NCI-H146 (cell line): ENCODE results near the gene ARHGAP21.

ENCODE experiments used
- DNase-seq: peaks from one replicate; lab custom pipeline; 2025; lab: John Stamatoyannopoulos, UW

Gene ARHGAP21

GRCh38 chr10:24722676-24723385, 856 bp downstream of the ARHGAP21 start:
- DNase-seq, result peak; percentile 82

DNA sequence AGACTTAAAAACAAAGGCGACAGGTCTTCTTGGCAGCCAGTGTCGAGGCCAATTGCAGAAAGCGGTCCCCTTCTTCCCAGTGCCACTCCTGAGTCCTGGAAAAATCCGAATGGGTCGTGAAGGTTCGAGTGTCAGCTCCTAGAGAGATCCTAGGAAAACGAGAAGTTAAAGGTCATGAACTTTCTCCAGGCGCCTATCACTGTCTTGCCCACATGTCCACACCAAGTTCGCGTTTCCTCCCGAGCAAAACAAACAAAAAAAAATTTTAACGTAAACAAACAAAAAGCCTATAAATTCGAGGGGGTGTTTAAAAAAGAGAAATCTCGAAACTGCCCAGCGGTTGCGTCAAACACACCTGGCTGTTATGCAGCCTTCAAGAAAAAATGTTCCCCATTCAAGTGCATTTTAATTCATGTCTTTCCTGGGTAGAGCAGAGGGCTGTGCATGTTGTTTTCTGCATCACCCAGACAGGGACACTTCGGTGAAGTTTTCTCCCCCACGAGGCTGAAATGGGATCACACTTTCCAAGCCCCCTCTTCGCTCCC, 1.5 kb downstream of the ARHGAP21 start:
- no peak for DNase-seq

GRCh38 chr10:24721229-24722106, 2.2 kb downstream of the ARHGAP21 start:
- no peak for DNase-seq

DNA sequence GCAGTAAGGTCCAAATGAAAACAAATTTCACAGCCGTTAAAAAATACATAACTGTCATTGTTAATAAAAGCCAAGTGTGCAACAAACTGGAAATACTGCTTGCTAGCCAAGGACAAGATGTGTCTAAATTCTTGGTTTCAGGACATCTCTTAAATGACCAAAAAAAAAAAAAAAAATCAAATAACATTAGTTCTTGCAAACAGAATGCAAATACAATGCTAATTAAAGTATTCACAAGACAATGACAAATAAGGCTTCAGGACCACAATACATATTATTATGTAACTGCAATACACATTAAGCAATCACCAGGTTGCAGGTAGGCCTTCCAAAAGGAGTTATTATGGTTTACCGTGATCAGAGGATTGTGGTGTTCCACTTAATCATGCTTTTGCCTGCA, 3.6 kb downstream of the ARHGAP21 start:
- DNase-seq, result no peak

DNA sequence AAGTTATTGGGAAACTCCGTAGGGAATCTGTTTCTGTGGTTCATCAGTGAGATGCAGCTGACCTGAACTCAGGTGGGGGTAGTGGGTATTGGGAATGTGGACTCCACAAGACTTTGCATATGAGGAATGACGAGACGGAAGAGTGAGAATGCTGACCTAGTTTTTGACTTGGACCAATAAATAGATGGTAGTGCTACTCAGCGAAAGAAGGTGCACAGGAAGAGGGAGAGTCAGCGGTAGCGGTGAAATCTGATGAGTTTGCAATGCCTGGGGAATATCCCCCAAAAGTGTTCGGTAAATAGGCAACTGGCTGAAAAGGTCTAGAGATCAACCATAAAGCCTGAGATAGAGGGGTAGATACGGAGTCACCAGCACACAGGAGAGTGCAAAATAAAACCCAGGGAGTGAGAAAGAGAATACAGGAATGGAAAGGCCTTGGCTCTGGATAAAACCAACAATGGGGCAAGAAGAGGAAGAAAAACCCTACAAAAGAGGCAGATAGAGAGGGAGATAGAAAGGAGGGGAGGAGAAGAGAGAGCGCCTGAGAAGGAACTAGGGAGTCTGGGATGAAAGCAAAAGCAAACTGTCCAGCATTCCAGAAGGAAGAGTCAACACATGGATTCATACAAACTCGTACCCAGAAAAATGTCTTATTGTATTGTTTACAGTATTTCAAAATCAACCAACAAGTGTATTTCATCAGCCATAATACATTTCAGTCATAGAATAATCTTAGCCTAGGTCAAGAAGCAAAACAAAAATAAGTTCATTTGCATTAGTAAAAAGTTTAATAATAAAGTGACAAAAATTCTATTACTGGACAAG, 5.4 kb downstream of the ARHGAP21 start:
- DNase-seq, result no peak

DNA sequence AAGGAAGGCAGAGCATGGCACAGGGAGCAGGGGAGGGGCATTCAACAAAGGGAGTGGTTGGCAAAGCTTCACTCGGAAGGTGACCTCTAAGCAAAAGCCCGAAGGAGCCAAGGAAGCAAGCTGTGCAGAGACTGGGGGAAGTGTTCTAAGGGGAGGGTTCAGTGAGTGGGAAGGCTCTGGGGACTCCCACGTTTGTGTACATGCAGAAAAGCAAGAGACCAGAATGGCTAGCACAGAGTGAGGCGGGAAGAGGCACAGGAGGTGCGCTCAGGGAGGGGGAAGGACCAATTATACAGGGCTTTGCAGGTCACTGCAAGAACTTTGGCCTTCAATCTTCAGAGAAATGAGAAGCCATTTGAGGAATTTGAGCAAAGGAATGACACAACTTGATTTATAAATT, 7.4 kb downstream of the ARHGAP21 start:
- no peak for DNase-seq

DNA sequence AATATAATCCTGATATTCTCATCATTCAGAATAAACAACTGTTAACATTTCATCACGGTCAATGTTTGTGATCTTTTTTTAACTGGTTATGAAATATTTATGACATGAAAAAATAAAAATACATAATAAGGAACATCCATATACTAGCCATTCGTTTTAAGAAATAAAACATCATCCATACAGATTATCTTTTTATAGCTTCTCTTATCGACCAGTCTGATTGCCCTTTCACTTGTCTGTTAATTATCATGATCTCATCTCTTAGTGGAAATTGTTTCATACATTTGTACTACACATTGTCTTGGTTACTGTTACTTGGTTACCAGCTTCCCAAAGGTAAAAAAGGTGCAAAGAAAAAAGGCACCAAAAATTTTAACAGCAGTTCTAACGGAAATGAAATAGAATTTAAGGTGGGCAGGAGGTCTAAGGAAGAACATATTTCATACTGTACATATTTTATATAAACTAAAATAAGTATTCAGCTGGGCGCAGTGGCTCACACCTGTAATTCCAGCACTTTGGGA, 8.4 kb downstream of the ARHGAP21 start:
- peak; percentile 54 for DNase-seq

DNA sequence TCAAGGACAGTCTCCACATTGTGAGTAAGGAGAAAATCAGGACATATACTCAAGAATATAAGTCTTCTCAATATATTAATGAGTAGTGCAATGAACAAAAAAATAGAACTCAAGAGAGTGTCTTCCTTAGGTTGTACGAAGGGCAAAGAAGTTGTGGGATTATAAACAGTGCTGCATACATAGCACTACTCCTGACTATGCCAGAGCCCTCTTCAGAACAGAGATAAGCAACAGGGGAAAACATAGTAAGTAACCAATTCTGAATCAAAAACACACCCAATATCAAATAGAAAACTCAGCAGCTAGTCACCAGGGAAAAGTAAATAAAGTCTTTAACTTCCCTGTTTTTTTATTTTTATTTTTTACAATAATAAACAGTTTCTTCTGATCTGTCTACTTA, 10.6 kb downstream of the ARHGAP21 start:
- DNase-seq, result no peak

DNA sequence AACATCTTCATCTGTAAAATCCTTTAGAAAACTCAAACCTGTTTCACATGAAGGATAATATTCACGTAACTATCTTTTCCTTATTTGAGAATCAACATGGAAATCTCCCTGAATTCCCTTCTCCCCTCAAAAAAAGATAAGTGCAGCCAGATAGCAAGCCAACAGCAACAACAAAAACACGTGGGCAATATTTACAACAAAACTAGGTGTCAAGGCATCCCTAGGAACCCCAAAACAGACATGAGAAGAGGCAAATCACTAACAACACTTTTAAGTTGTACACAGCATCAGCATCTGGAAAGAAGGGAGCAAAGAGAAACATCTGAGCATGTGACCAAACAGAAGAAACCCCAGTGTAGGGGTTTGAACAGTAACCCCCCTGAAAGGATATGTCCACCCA, 12.2 kb downstream of the ARHGAP21 start:
- no peak for DNase-seq

DNA sequence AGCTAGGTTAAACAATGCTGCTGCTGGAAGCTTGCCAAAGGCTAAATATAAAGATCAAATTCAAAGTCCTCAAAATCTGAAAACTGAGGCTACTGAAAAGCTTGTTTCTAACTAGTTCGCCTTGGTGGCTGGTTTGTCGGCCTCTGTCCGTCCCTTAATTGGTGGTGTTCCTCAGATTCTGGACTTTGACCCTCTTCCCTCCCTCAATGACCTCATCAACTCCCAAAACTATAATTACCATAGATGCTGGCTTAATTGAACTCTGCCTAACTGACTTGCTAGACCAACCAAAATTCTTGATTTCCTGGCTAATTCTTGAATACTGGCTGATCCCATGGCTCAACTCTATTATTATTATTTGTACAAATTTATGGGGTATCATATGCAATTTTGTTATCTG, 15.6 kb downstream of the ARHGAP21 start:
- peak; percentile 12 for DNase-seq

DNA sequence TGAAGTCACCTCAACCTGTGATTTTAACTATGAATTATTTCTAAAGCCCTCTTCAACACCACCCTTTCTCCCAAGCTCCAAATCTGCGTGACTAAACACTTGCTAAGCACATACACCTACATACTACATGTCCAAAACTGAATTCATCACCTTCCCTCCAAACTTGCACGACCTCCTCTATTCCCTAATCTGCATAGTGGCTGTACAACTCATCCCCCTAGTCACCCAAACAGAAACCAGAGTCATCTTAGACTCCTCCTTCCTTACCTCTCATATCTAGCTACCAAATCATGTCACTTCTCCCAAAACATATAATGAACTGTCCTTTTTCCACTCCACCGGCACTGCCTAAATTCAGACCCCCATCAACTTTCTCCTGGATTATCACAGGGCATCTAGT, 16.2 kb downstream of the ARHGAP21 start:
- no peak for DNase-seq

- DNase-seq, result peak; percentile 49
Measured at GRCh38 chr10:24706479-24707118, 17.1 kb downstream of the ARHGAP21 start.

DNA sequence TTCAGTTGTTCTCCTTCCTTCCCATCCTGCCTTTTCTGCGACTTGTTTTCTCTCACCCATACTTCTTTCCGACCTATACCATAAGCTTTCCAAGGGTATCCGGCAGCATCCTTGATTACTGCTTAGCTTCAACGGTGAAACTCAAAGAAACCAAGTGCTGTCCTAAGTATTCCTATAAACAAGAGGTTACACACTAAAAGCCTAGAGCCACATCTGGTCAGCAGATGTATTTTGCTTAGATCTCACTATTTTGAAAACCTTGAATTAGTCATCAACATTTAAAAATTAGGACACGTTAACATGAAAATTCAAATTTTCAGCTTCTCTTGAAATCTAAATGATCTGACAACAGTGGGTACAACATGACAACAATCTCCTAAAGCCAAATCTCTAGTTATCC, 20.0 kb downstream of the ARHGAP21 start:
- DNase-seq, result no peak

DNA sequence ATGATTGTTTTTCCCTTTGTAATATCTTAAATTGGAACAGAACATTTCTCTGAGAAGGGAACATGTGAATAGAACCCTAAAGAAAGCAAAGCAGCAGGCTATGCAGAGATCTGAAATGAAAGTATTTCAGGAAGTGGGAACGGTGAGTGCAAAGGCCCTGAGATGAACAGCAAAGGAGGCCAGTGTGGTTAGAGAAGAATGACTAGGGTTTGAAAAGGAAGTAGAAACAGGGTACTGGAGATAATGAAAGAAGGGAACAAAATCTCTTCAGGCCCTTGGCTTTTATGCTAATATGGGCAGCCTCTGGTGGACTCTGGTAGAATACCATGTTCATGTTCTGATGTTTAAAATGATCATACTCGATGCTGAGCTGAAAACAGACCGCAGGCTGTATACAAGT, 22.2 kb downstream of the ARHGAP21 start:
- no peak for DNase-seq

- no peak for DNase-seq
Measured at GRCh38 chr10:24700948-24701347, 22.7 kb downstream of the ARHGAP21 start.

DNA sequence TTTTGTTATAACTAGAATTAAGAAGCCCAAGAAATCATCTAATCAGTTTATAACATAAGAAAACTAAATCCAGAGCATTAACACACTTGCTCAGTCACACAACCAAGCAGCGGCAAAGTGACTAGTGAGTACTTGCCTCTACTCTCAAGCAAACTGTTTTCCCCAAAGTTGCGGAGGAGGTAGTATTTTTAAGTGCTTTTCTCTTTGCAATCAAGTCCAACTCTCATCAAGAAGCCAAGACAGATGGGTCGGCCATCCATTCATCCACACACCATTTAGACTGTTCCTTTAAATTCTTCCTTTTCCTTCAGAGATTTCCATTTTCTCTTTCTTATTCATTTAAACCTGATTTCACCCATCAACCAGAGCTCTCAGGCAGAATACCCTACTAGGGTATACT, 25.4 kb downstream of the ARHGAP21 start:
- no peak for DNase-seq

- DNase-seq, result no peak
Measured at GRCh38 chr10:24697080-24697479, 26.6 kb downstream of the ARHGAP21 start.

DNA sequence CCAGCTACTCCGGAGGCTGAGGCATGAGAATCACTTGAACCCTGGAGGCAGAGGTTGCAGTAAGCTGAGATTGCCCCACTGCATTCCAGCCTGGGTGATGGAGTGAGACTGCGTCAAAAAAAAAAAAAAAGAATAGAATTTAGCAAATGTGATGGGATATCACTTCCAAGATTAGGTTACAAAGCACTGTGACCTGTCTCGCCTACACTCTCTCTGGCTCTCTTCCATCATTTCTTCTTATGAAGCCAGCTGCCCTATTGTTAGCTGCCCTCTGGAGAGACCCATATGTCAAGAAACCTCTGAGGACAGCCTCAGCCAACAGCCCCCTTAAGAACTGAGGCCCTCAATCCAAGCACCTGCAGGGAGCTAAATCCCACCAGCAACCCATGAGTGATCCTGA, 28.2 kb downstream of the ARHGAP21 start:
- DNase-seq, result no peak

DNA sequence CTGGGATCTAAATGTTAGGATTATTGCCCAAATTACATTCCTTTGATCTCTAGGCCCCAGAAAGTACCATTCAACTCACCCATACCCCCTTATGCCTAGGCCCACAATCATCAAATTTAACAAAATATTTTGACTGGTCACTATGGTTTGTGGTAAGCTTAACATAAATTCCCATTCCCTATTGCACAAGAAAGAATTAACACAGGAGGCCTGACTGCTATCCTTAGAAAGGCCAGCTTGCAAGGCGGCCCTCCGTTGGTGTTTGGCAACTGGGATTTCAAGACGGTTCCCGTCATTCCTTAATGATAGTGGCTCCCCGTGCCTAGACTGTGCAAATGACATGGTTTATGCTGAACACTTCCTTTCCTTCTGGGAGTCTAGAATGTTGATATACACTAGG, 29.6 kb downstream of the ARHGAP21 start:
- no peak for DNase-seq

DNA sequence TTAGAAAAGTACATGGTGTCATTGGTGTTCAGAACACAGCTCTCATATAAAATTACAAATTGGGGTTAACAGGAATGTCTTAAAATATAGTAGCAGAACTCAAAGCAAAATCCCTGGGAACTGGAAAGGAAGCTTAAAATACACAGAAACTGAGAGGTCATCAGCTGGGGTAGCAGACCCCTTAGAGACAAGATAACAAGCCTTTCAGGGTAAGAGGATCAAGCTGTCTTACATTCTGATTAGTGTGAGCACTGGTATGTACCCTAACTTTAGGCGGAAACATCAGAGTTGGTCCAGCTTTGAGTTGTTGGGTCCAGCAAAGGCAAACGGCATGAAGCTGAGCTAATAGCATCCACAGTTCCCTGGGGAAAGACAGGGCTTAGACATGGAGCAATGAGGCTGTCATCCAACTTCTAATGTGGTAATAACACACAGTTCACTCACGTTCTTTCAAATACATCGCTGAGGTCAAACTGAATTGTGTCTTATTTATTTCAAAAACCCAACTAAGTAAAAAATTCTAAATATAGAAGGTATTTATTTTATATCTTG, 32.6 kb downstream of the ARHGAP21 start:
- DNase-seq, result no peak

GRCh38 chr10:24685958-24686540, 37.6 kb downstream of the ARHGAP21 start:
- no peak for DNase-seq
